GM21737 (cell line): ENCODE data around the gene TERT.
"Not testable (repeated sequence)": the region's sequence is repeated elsewhere in the genome, so short reads cannot be mapped to it uniquely, and the experiment has no call there.

ENCODE experiments used
- ATAC-seq: cut with Tn5 transposase; IDR thresholded peaks from one replicate; pipeline ENCODE4 v1.9.1; 2021; ENCODE audit warnings: mild to moderate bottlenecking, moderate library complexity; ENCODE audit not compliant: unreplicated experiment

Gene TERT

DNA sequence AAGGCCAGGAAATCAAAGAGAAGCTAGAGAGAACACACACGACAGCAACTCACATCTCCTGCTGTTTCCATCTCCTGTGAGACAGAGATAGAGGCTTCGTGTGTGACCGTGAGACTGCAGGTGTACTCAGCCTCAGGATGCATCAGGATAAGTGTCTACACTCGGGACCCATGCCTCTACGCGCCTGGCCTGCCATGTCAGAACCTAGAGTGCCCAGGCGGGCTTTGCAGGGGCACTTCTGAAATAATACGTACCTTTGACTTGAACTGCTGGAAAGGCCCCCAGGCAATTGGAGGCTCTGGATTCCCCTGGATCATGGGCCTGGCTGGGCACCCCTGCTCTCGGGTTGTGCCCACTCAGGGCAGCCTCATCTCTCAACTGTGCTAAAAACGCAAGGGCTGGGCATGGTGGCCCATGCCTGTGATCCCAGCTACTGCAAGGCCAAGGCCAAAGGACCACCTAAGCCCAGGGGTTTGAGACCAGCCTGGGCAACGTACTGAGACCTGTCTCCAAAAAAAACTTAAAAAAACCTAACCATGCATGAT is 37.1 kb upstream of the TERT start:
- no peak for ATAC-seq

DNA sequence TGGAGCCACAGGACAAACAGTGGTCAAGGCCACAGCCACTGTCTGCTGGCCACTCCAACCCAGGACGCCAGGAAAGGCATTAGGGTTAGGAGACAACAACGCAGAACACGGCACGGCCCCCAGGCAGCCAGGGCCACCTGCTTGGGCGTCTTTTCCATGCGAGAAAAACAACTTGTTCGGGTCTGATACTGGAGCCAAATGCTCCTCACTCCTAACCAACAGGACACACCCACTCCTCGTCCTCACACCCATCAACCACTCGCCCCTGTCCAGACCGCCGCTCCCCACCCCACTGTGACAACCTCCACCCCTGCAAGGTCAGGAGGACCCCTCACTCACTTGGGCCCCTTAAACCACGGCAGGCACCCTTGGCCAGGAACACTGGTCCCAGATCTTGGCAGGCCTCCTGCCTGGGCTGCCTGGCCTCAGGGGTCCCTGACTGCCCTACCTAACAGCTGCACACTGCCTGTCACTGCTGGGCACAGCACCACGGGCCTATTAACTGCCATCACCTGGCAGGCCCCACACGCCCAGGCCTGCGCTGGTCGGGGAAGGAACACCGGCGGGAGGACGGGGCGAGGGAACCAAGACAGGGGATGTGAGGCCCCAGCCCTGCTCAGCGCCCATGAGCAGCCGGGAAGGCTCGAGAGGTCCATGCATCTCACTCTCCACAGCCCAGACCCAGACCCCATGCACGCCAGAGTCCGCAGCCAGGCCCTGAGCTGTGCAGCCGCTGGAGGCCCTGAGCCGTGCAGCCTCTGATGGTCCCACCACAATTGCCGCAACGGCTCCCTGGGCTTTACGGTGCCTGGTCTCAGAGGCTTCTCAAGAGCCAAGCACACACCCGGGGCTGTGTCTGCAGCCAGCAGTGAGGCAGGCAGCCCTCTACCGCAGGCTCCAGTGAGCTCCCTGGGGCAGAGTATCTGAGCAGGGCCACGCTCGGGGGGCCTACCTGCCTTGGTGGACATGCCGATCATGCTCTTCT is 36.3 kb upstream of the TERT start:
- no peak for ATAC-seq

DNA sequence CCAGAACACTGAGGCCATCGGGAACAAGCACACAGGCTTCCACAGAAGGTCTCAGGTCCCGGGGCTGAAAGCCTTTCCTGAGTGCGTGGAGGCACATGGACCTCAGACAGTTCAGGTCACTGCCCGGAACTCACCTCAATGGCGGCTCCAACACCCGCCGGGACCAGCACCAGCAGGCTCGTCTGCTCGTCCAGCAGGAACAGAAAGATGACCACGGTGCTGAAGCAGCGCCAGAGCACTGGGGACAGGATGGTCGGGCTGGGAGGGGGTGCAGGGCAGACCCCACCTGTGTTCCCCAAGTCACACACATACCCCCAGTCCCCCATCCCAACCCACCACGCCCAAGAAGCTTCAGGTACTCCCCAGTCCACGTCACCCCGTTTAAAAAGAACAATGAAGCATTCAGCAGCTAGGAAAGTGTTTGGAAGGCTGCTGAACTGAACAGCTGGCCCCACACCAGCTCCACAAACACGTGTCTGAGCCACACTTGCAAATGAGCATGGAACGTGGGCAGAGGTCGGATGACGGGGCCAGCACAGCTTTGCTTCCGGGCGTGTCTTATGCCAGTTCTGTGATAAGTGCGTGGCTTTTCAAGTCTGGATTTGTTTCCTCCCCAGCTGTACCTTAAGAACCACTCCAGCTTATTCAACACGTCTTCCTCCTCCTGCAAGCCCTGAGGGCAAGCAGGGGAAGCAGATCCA is 35.4 kb upstream of the TERT start:
- ATAC-seq, result no peak

- ATAC-seq, result no peak
These were observed 34.3 kb upstream of the TERT start for GRCh38 chr5:1329111-1329579.

- not testable (repeated sequence) for ATAC-seq
These were observed 33.6 kb upstream of the TERT start for GRCh38 chr5:1328237-1329110.

DNA sequence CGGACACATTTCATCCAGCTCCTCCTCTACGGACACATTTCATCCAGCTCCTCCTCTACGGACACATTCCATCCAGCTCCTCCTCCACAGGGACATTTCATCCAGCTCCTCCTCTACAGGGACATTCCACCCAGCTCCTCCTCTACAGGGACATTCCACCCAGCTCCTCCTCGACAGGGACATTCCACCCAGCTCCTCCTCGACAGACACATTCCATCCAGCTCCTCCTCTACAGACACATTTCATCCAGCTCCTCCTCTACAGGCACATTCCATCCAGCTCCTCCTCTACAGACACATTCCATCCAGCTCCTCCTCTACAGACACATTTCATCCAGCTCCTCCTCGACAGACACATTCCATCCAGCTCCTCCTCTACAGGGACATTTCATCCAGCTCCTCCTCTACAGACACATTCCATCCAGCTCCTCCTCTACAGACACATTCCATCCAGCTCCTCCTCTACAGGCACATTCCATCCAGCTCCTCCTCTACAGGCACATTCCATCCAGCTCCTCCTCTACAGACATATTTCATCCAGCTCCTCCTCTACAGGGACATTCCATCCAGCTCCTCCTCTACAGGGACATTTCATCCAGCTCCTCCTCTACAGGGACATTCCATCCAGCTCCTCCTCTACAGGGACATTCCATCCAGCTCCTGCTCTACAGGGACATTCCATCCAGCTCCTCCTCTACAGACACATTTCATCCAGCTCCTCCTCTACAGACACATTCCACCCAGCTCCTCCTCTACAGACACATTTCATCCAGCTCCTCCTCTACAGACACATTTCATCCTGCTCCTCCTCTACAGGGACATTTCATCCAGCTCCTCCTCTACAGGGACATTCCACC is 32.3 kb upstream of the TERT start:
- not testable (repeated sequence) for ATAC-seq

DNA sequence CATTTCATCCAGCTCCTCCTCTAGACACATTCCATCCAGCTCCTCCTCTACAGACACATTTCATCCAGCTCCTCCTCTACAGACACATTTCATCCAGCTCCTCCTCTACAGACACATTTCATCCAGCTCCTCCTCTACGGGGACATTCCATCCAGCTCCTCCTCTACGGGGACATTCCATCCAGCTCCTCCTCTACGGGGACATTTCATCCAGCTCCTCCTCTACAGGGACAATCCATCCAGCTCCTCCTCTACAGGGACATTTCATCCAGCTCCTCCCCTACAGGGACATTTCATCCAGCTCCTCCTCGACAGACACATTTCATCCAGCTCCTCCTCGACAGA is 31.6 kb upstream of the TERT start:
- ATAC-seq, result not testable (repeated sequence)

GRCh38 chr5:1325870-1326531 is 31.1 kb upstream of the TERT start:
- no peak for ATAC-seq

GRCh38 chr5:1325191-1325741 is 30.4 kb upstream of the TERT start:
- ATAC-seq, result no peak

DNA sequence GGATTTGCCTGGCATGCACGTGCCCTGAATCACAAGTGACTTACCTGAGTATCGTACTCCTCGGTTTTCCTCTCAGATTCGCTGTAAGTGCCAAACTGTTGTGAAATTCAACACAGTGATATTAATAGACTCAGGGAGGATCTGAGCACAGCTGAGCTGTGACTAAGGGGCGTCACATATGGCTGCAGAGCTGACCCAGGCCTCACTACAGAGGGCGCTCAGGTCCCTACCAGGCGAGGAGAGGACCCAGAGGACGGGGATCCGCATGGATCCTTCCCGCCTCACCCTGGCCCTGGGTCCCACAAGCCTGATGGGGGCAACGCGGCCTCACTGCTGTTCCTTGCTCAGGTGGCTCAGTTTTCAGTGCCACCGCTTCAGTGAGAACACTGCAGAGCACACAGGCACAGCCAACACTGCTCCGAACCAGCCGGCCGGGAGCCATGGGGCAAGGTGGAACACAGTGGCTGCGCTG is 29.9 kb upstream of the TERT start:
- no peak for ATAC-seq

GRCh38 chr5:1324301-1324700 is 29.4 kb upstream of the TERT start:
- no peak for ATAC-seq

DNA sequence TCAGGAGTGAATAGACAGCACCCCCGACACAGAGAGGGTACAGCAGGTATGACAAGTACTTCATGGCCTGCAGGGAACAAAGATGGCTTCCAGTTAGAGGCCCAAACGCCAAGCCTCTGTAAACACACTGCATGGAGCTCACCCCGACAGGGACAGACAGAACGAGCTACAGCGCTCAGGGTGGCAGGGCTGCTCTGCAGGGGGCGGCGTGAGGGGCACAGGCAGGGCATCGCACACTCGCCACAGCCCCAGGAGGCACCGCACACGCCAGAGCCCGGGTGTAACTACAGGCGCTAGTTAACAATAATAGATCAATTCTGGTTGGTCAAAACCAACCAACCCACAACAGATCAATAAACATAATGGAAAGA is 28.9 kb upstream of the TERT start:
- ATAC-seq, result no peak

DNA sequence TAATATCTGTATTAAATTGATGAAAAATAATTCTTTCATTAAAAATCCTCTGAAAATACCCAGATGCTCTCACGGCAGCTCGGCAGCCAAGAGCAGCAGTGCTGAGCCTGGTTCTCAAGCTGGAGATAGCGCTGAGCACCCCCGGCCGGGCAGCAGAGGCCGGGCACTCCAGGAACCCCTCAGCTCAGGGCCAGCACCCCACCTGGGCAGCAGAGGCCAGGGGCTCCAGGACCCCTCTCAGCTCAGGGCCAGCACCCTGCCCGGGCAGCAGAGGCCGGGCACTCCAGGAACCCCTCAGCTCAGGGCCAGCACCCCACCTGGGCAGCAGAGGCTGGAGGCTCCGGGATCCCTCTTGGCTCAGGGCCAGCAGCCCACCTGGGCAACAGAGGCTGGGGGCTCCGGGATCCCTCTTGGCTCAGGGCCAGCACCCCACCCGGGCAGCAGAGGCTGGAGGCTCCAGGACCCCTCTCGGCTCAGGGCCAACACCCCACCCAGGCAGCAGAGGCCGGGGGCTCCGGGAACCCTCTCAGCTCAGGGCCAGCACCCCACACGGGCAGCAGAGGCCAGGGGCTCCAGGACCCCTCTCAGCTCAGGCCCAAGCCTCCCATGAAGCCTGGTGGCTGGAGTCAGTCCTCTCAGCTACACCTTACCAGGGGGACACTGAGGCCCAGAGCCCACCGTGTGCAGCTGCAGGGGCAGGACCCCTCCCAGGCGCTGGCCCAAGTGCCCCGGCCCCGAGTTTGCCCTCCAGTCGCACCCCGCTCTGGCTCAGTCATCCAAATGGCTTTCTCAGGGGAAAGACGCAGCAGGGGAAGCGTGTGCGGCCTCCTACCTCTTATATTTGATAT is 28.3 kb upstream of the TERT start:
- ATAC-seq, result no peak

DNA sequence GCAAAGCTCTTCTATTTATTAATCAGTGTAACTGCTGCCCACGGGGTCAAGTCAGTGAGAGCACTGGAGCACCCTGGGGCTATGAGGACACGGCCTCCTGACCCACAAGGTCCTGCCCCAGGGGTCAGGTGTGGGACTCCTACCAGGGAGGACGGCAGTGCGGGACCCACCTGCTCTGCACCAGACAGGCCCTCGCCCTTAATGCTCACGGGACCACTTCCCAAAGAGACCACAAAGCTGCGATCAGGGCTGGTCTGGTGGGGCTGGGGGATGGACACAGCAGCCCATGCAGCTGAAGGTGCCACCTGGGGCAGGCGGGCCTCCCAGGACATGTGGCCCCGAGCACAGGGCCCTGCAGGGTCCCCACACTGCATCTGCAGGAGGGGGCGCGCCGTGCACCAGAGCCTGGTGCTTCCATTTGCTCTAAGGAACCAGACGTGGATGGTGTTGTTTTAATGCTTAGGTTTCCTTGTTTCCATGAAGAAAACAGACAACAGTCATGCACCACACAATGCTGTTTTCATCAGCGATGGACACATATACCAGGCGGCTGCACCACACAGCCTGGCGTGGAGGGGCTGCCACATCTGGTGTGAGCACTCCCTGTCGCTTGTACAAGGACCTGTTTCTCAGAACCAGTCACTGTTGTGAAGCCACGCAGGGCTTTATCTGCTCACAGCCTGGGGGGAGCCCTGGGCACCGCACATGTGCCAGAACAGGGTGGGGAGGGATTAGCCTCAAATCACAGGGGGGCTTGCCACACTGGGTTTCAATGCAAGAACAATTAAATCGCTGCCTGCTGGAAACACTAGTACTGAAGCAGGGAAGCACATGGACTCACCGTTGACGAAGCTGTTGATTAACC is 27.4 kb upstream of the TERT start:
- no peak for ATAC-seq

- ATAC-seq, result no peak
These were observed 26.7 kb upstream of the TERT start for GRCh38 chr5:1321576-1321975.

GRCh38 chr5:1320436-1321344 is 25.8 kb upstream of the TERT start:
- ATAC-seq, result no peak
